Measurements from ENCODE around the gene TTC7B.

GRCh38 chr14:90760078-90760444 lies 56.2 kb downstream of the TTC7B start:
- TF ChIP-seq ZNF561 (CRISPR knock-in tag; conservative IDR thresholded peaks at IDR 0.05), result no peak
- TF ChIP-seq ZNF830 (CRISPR knock-in tag; IDR thresholded peaks at IDR 0.05), result no peak
- TF ChIP-seq TRIM28 (IDR thresholded peaks at IDR 0.05), result no peak
- no peak for TF ChIP-seq TEAD4 (IDR thresholded peaks at IDR 0.05; ENCODE audit: low read length)
- no peak for TF ChIP-seq TEAD4 (CRISPR knock-in tag; IDR thresholded peaks at IDR 0.05; ENCODE audit: borderline replicate concordance)
- TF ChIP-seq ARID1B (IDR thresholded peaks at IDR 0.05), result no peak
- TF ChIP-seq HDAC1 (IDR thresholded peaks at IDR 0.05), result no peak
- TF ChIP-seq IRF2 (CRISPR knock-in tag; IDR thresholded peaks at IDR 0.05), result no peak
- no peak for TF ChIP-seq EZH2 (IDR thresholded peaks at IDR 0.05; ENCODE audit: borderline replicate concordance, low read depth, low read length)
- TF ChIP-seq NR3C1 (CRISPR knock-in tag; IDR thresholded peaks at IDR 0.05), result no peak
- no peak for TF ChIP-seq ZKSCAN1 (IDR thresholded peaks at IDR 0.05; ENCODE audit: low read depth, low read length)

Measured in K562 (cell line).